Erythroblast (primary cell): ENCODE results near the gene ZNF691.

Experiments used
- GATA1 ChIP-seq: IDR thresholded peaks from 2 replicates; pipeline ENCODE4 v1.6.1; 2011; ENCODE audit warnings: low read depth, mild to moderate bottlenecking, control low read depth, low read length, moderate library complexity
- POLR2A ChIP-seq: IDR thresholded peaks from 2 replicates; pipeline ENCODE4 v1.6.1; 2011; ENCODE audit warnings: mild to moderate bottlenecking, low read length

DNA sequence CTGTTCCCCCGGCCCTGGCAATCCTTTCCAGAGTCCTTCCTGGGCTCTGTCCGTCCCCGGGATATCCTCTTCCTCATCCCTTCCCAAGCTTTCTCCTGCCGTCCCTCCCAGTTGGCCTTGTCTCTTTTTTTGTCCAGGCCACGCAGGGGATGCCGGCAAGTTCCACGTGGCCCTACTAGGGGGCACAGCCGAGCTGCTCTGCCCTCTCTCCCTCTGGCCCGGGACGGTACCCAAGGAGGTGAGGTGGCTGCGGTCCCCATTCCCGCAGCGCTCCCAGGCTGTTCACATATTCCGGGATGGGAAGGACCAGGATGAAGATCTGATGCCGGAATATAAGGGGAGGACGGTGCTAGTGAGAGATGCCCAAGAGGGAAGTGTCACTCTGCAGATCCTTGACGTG, 15.8 kb upstream of the ZNF691 start:
- no peak for TF ChIP-seq POLR2A
- no peak for TF ChIP-seq GATA1
